ENCODE data around the gene MYO9A. TPM values are rescaled to one million over a fixed set of nuclear protein-coding genes. Genes with fewer than 3 reads are reported as not detected.

The MYO9A gene
- polyA plus RNA-seq, 1 experiment: 15.2 TPM

DNA sequence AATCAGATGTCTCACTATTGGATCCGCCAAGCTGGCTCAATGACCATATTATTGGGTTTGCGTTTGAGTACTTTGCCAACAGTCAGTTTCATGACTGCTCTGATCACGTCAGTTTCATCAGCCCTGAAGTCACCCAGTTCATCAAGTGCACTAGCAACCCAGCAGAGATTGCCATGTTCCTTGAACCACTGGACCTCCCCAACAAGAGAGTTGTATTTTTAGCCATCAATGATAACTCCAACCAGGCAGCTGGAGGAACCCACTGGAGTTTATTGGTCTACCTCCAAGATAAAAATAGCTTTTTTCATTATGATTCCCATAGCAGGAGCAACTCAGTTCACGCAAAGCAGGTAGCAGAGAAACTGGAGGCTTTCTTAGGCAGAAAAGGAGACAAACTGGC, 21.7 kb upstream of the MYO9A start:
- no peak overlapping the region for H3K4me3 ChIP-seq (ENCODE audit: low read depth, low read length)
- DNase-seq (ENCODE audit: low read depth, low spot score): no peak
- ChIA-PET POLR2A (no interaction called here), CTCF (interaction anchor here (1.4 kb wide), 1 partner anchor 16 kb away, joined by 4 read pairs; no protein-coding TSS in a partner anchor)
- TF ChIP-seq, protein P1, sequence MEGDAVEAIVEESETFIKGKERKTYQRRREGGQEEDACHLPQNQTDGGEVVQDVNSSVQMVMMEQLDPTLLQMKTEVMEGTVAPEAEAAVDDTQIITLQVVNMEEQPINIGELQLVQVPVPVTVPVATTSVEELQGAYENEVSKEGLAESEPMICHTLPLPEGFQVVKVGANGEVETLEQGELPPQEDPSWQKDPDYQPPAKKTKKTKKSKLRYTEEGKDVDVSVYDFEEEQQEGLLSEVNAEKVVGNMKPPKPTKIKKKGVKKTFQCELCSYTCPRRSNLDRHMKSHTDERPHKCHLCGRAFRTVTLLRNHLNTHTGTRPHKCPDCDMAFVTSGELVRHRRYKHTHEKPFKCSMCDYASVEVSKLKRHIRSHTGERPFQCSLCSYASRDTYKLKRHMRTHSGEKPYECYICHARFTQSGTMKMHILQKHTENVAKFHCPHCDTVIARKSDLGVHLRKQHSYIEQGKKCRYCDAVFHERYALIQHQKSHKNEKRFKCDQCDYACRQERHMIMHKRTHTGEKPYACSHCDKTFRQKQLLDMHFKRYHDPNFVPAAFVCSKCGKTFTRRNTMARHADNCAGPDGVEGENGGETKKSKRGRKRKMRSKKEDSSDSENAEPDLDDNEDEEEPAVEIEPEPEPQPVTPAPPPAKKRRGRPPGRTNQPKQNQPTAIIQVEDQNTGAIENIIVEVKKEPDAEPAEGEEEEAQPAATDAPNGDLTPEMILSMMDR (IDR thresholded peaks at IDR 0.05; ENCODE audit: low read depth, low read length): no peak
- no peaks in the 10 kb centered on the region for H3K27me3 ChIP-seq (ENCODE audit: control insufficient read depth, insufficient read depth, low read length)
- no peaks in the 10 kb centered on the region for H3K9me3 ChIP-seq (ENCODE audit: control insufficient read depth, insufficient read depth, low read length)
- no peak overlapping the region for H3K27ac ChIP-seq (ENCODE audit: low read depth, low read length)

DNA sequence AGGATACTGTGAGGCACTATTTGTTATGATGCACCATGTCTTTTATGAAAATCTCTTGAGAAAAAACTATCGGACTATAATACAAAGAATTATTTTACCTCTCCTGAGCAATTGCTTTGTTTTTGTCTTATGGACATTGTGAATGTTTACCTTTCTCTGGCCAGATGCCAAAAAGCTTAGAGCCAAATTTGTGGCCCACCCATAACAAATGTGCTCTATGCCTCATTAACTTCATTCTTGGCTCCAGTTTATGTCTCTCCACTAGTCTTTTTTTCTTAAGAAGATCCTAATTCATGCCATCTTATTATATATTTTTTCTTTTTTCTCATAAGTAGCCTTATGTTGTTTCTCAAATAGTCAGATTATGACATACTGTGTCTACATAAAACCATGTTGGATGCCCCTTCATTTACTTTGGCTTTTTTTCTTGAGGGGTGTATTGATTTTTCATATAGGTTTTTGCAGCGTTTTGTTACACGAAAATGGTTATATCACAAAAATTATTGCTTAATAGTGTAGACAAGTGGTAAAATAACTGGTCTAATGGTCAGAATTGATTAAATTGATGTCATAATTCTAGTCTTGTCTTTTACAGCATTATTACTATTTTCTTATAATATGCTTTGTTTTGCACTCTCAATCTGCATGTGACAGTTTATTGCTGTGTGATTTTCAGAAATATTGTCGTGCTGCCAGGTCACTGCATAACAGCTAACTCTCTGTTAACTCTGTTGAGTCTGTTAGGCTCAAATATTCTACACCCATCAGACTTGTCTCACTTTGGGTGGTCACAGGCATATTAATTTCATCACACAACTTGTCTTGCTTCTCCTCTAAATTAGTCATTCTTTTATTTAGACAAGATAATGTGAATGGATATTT, 18.5 kb upstream of the MYO9A start:
- Histone ChIP-seq H3K27me3 (ENCODE audit: control insufficient read depth, insufficient read depth, low read length) (no peaks in the 10 kb centered on the region), H3K4me3 (ENCODE audit: low read depth, low read length) (no peak overlapping the region), H3K27ac (ENCODE audit: low read depth, low read length) (no peak overlapping the region), H3K9me3 (ENCODE audit: control insufficient read depth, insufficient read depth, low read length) (no peaks in the 10 kb centered on the region)
- ChIA-PET POLR2A (no interaction called here), CTCF (interaction anchor here (0.6 kb wide), 1 partner anchor 702 kb away, joined by 3 read pairs; no protein-coding TSS in a partner anchor)
- TF ChIP-seq, protein P1 (IDR thresholded peaks at IDR 0.05; ENCODE audit: low read depth, low read length): no peak
- no peak for DNase-seq (ENCODE audit: low read depth, low spot score)

DNA sequence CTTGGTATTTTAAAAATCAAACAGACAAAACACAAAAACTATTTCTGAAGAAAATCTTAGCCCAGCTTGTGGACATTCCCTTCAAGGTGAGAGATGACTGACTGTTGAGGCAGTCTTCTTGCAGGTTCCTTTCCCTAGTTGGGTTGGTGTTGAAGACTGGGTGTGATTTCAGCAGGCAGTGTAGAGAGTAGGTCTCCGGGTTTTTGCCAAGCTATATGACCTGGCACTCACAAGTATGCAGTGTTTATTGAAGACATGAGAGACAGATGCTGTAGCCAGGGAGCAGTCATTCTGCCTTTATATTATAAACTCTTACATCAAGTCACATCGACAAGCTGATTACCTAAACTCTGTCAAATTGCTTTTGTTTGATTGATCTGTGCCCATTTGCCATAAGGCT, 17.8 kb upstream of the MYO9A start:
- H3K27ac ChIP-seq (ENCODE audit: low read depth, low read length): no peak overlapping the region
- no peak for DNase-seq (ENCODE audit: low read depth, low spot score)
- CTCF ChIA-PET: interaction anchor here (0.6 kb wide), 1 partner anchor 702 kb away, joined by 3 read pairs; no protein-coding TSS in a partner anchor
- no peak overlapping the region for H3K4me3 ChIP-seq (ENCODE audit: low read depth, low read length)
- no peaks in the 10 kb centered on the region for H3K27me3 ChIP-seq (ENCODE audit: control insufficient read depth, insufficient read depth, low read length)
- TF ChIP-seq, protein P1 (IDR thresholded peaks at IDR 0.05; ENCODE audit: low read depth, low read length): no peak
- POLR2A ChIA-PET: no interaction called here
- H3K9me3 ChIP-seq (ENCODE audit: control insufficient read depth, insufficient read depth, low read length): no peaks in the 10 kb centered on the region

DNA sequence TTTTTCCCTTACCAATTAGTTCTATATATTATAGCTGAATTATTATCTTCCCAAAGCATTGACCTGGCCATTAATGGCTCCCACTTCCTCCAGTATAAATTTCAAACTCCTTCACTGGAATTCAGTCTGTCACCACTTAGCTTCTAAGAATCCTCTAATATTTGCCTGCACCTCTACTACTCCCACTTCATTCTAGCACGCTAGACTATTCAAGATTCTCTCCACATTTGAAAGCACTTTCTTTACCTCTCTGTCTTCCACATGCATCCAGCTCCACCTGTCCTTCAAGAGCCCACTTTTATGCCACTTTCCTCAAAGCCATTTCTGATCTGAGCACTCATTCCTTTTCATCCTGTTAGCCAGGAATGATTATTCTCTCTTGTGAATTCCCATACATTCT, 15.3 kb upstream of the MYO9A start:
- no peaks in the 10 kb centered on the region for H3K27me3 ChIP-seq (ENCODE audit: control insufficient read depth, insufficient read depth, low read length)
- POLR2A ChIA-PET: no interaction called here
- no peaks in the 10 kb centered on the region for H3K9me3 ChIP-seq (ENCODE audit: control insufficient read depth, insufficient read depth, low read length)
- TF ChIP-seq, protein P1 (IDR thresholded peaks at IDR 0.05; ENCODE audit: low read depth, low read length): no peak
- no peak overlapping the region for H3K27ac ChIP-seq (ENCODE audit: low read depth, low read length)
- DNase-seq (ENCODE audit: low read depth, low spot score): no peak
- CTCF ChIA-PET: no interaction called here
- no peak overlapping the region for H3K4me3 ChIP-seq (ENCODE audit: low read depth, low read length)

- H3K4me3 ChIP-seq (ENCODE audit: low read depth, low read length): no peak overlapping the region
- ChIA-PET CTCF (no interaction called here), POLR2A (no interaction called here)
- H3K27ac ChIP-seq (ENCODE audit: low read depth, low read length): no peak overlapping the region
- H3K9me3 ChIP-seq (ENCODE audit: control insufficient read depth, insufficient read depth, low read length): no peaks in the 10 kb centered on the region
- no peak for DNase-seq (ENCODE audit: low read depth, low spot score)
- H3K27me3 ChIP-seq (ENCODE audit: control insufficient read depth, insufficient read depth, low read length): no peaks in the 10 kb centered on the region
- TF ChIP-seq, protein P1 (IDR thresholded peaks at IDR 0.05; ENCODE audit: low read depth, low read length): no peak
These were observed 14.0 kb upstream of the MYO9A start for GRCh38 chr15:72131922-72132321.

All from AG04450 (cell line).